Stimulated activated CD4-positive, alpha-beta T cell treated with anti-CD3 and anti-CD28 coated beads, Interleukin-12 subunit alpha, Interleukin-12 subunit beta, amount 100 ng/mL, for 48 hours (primary cell): ENCODE data around the gene SLC39A8.

Experiments used
- DNase-seq, 3 donors: peaks; one replicate each; pipeline ENCODE4 v3.0.0-alpha.2; 2020; ENCODE audit warnings: low read depth in 2 of 3, low spot score in 1 of 3

The SLC39A8 gene

GRCh38 chr4:102234243-102234838 lies 110.9 kb downstream of the SLC39A8 start:
- no peak for DNase-seq

GRCh38 chr4:102230194-102230593 lies 115.1 kb downstream of the SLC39A8 start:
- DNase-seq, result no peak

GRCh38 chr4:102227388-102227787 lies 117.9 kb downstream of the SLC39A8 start:
- DNase-seq, result no peak

- no peak for DNase-seq
These were observed 121.8 kb downstream of the SLC39A8 start for GRCh38 chr4:102223461-102223860.

- DNase-seq, result no peak
These were observed 122.4 kb downstream of the SLC39A8 start for GRCh38 chr4:102222838-102223409.

GRCh38 chr4:102219129-102219528 lies 126.2 kb downstream of the SLC39A8 start:
- DNase-seq, result no peak

GRCh38 chr4:102218656-102219055 lies 126.6 kb downstream of the SLC39A8 start:
- DNase-seq, result no peak

- no peak for DNase-seq
These were observed 127.4 kb downstream of the SLC39A8 start for GRCh38 chr4:102217775-102218355.

- DNase-seq, result no peak
These were observed 127.9 kb downstream of the SLC39A8 start for GRCh38 chr4:102217345-102217744.

- no peak for DNase-seq
These were observed 128.6 kb downstream of the SLC39A8 start for GRCh38 chr4:102216666-102217065.

GRCh38 chr4:102213031-102213430 lies 132.3 kb downstream of the SLC39A8 start:
- no peak for DNase-seq
